Endothelial cell (in vitro differentiated cells): ENCODE results near the gene NTM. TPM values are rescaled to one million over a fixed set of nuclear protein-coding genes. Genes with fewer than 3 reads are reported as not detected.

Experiments
- DNase-seq: peaks from one replicate; pipeline ENCODE4 v3.0.0; 2021; ENCODE audit warnings: low spot score
- H3K27ac Mint-ChIP-seq: one replicate; pipeline ENCODE4 v1.8.0; 2021; ENCODE audit warnings: mixed read lengths, inconsistent platforms; ENCODE audit not compliant: unreplicated experiment
- H3K27me3 Mint-ChIP-seq: one replicate; pipeline ENCODE4 v1.8.0; 2021; ENCODE audit warnings: mild to moderate bottlenecking, moderate library complexity, mixed read lengths, inconsistent platforms; ENCODE audit not compliant: unreplicated experiment
- H3K36me3 Mint-ChIP-seq: one replicate; pipeline ENCODE4 v1.8.0; 2021; ENCODE audit warnings: mild to moderate bottlenecking, low read depth, mixed read lengths, inconsistent platforms; ENCODE audit not compliant: unreplicated experiment
- H3K4me1 Mint-ChIP-seq: one replicate; pipeline ENCODE4 v1.8.0; 2021; ENCODE audit warnings: mild to moderate bottlenecking, mixed read lengths, inconsistent platforms; ENCODE audit not compliant: unreplicated experiment
- H3K4me3 Mint-ChIP-seq: one replicate; pipeline ENCODE4 v1.8.0; 2021; ENCODE audit warnings: mild to moderate bottlenecking, mixed read lengths, inconsistent platforms; ENCODE audit not compliant: unreplicated experiment
- H3K9me3 Mint-ChIP-seq: one replicate; pipeline ENCODE4 v1.8.0; 2021; ENCODE audit warnings: mixed read lengths, inconsistent platforms; ENCODE audit not compliant: unreplicated experiment
- total RNA-seq: library from RNA; stranded (reverse); fragmentation: NEBNext Ultra II Directional; extraction: Animal tissue kit (Norgen Biotek cat#: 25700); gene quantifications from one replicate; pipeline ENCODE4 v1.2.1, GENCODE V29; 2021; ENCODE audit not compliant: unreplicated experiment
- TF ChIP-seq, protein P1 (sequence below): fragments of 200-600 bp; sonication (generic); IDR thresholded peaks from one replicate; pipeline ENCODE4 v1.5.0; 2021; ENCODE audit warnings: antibody characterized with exemption; ENCODE audit not compliant: unreplicated experiment

The NTM gene
- total RNA-seq, 1 donor from 2014 or later: 3.6 TPM

GRCh38 chr11:131710511-131710910 lies 340.1 kb downstream of the NTM start:
- peaks cover 2% of the 10 kb centered on the region for H3K27me3 Mint-ChIP-seq
- H3K36me3 Mint-ChIP-seq: no peaks in the 10 kb centered on the region
- no peak for DNase-seq
- H3K4me1 Mint-ChIP-seq: peaks cover 12% of the 10 kb centered on the region
- H3K9me3 Mint-ChIP-seq: no peaks in the 10 kb centered on the region
- H3K27ac Mint-ChIP-seq: no peak overlapping the region
- H3K4me3 Mint-ChIP-seq: no peak overlapping the region
- TF ChIP-seq, protein P1, sequence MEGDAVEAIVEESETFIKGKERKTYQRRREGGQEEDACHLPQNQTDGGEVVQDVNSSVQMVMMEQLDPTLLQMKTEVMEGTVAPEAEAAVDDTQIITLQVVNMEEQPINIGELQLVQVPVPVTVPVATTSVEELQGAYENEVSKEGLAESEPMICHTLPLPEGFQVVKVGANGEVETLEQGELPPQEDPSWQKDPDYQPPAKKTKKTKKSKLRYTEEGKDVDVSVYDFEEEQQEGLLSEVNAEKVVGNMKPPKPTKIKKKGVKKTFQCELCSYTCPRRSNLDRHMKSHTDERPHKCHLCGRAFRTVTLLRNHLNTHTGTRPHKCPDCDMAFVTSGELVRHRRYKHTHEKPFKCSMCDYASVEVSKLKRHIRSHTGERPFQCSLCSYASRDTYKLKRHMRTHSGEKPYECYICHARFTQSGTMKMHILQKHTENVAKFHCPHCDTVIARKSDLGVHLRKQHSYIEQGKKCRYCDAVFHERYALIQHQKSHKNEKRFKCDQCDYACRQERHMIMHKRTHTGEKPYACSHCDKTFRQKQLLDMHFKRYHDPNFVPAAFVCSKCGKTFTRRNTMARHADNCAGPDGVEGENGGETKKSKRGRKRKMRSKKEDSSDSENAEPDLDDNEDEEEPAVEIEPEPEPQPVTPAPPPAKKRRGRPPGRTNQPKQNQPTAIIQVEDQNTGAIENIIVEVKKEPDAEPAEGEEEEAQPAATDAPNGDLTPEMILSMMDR: no peak

DNA sequence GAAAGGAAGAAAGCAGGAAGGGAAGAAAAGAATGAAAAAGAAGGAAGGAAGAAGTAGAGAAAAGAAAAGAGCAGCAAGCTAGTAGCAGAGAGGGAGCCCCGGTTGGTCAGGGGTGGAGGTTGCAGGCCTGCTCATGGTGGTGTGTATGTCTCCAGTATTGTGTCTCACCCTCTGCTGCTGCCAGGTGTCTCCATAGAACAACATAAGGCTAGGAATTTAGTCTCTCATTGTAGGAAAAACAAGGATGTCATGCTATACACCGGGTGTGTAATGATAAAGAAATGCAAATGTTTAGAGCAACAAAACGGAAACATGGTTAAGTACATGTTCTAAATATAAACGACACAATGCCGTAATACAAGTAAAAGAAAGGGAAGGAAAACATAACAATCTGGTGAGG lies 342.5 kb downstream of the NTM start:
- no peak for DNase-seq
- Mint-ChIP-seq H3K4me1 (peaks cover 13% of the 10 kb centered on the region), H3K9me3 (no peaks in the 10 kb centered on the region), H3K27ac (no peak overlapping the region), H3K36me3 (no peaks in the 10 kb centered on the region), H3K27me3 (peaks cover 1% of the 10 kb centered on the region), H3K4me3 (no peak overlapping the region)
- TF ChIP-seq, protein P1: no peak

- Mint-ChIP-seq H3K27me3 (peaks cover 1% of the 10 kb centered on the region), H3K4me1 (peaks cover 13% of the 10 kb centered on the region), H3K4me3 (no peak overlapping the region), H3K27ac (no peak overlapping the region), H3K36me3 (no peaks in the 10 kb centered on the region), H3K9me3 (no peaks in the 10 kb centered on the region)
- DNase-seq: no peak
- TF ChIP-seq, protein P1: no peak
Measured at GRCh38 chr11:131713529-131714134, 343.2 kb downstream of the NTM start.

DNA sequence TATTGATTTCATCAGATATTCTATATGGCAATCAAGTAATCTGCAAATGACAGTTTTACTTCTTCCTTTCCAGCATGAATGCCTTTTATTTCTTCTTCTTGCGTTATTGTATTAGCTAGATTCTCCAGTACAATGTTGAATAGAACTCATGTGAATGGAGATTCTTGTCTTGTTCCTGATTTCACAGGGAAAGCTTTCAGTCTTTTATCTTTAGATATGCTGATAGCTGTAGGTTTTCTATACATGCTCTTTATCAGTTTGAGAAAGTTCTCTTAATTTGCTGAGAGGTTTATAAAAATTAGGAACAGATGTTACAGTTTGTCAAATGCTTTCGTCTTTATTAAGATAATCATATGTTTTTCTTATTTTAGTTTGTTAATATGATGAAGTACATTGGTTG lies 347.2 kb downstream of the NTM start:
- Mint-ChIP-seq H3K27me3 (peaks cover 1% of the 10 kb centered on the region), H3K4me3 (no peak overlapping the region), H3K9me3 (no peaks in the 10 kb centered on the region), H3K27ac (no peak overlapping the region), H3K4me1 (peaks cover 11% of the 10 kb centered on the region), H3K36me3 (no peaks in the 10 kb centered on the region)
- TF ChIP-seq, protein P1: no peak
- DNase-seq: no peak

- no peaks in the 10 kb centered on the region for H3K36me3 Mint-ChIP-seq
- H3K4me1 Mint-ChIP-seq: no peaks in the 10 kb centered on the region
- no peak for DNase-seq
- H3K27ac Mint-ChIP-seq: no peak overlapping the region
- H3K4me3 Mint-ChIP-seq: no peak overlapping the region
- no peaks in the 10 kb centered on the region for H3K27me3 Mint-ChIP-seq
- TF ChIP-seq, protein P1: no peak
- no peaks in the 10 kb centered on the region for H3K9me3 Mint-ChIP-seq
Measured at GRCh38 chr11:131723088-131723487, 352.7 kb downstream of the NTM start.
